T-helper 1 cell treated with Interleukin-12 subunit alpha and Interleukin-12 subunit beta and Interleukin-4 antibody, amounts not matched to agents 30 ng/mL and 1 ng/mL, for 36 hours (primary cell): ENCODE results near the gene STIP1. TPM values are rescaled to one million over a fixed set of nuclear protein-coding genes. Genes with fewer than 3 reads are reported as not detected.

Source experiments
- intact Hi-C: fragments of 100-400 bp; cut with micrococcal nuclease; formaldehyde crosslinking; loops from one replicate; pipeline ENCODE4 v1.15.1; 2024
- total RNA-seq: library from RNA; stranded (reverse); gene quantifications from 2 replicates; pipeline ENCODE4 v1.2.3, GENCODE V29; 2022

Gene STIP1
- total RNA-seq = 253 and 255 TPM in 2 replicates

DNA sequence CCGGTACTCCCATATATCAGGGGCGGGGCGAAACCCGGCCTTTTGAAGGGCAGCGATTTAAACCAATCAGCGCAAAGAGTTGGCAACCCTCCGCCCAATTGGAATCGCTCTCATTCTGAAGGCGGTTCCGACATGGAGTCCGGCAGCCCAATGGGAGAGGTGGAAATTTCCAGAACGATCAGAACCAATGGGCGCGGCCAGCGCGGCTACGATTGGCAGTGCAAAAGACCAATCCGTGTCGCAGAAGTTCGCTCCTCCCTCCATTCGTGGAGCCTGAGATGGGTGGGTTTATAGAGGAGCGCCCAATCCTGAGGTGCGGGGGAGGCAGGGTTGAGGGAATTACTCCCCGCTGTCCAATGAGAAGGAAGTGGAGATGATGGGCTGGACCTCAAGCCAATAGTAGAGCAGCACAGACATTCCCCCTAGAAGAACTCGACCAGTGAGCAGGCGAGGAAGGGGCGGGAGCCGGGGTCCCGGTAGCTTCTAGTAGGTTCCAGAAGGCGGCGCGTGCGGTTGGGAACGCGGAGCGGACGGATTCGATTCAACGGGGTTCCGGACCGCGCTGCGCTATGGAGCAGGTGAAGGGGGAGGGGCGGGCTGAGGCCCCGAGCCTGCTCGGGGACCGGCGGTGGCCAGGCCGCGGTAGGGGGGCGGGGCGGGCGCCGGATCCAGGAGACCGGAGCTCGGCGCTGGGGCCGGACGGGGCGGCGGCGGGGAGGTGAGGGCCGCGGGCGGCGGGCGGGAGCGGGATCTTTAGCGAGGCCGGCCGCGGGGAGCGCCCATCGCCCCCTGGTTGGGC lies at the start of gene STIP1:
TSS of gene STIP1 (plus strand) at position 479 of the 799 bp plus-strand sequence. CDS start at position 570, 91 bp downstream.
- intact Hi-C loops = loop anchor here (1.0 to 10.0 kb wide), 17 partner anchors 21 to 1591 kb away; partner anchors contain the start of genes ATL3, BAD, BSCL2 and COX8A

DNA sequence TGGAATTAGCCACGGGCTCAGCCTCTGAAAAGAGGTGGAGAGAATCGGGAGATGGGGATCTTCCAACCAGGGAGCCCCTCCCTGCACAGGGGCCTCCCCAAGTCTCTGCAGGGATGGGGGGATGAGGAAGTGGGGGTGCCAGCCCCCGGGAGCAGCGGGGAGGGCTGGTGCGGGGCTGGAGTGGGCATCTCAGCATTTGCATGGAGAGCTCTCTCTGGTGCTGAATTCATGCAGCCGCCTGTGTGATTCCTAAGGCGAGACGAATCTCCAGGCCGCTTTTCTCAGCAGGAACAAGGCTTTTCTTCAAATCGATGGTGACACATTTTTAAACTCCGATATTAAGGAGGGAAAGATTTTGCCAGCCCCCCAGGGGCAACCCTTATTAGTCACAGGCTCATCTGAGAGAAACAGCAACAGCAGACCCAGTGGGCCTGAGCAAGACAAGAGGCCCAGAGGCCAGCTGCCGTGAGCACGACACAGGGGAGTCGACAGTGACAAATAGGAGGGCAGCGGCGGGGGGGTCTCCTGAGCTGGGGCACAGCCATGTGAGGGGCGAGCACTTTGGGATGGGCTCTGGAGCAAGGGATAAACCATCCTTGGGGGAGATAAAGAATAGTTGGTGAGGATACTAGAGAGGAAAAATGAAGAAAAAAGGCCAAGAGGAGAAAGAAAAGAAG lies 49.1 kb upstream of the STIP1 start:
- intact Hi-C loops = no loop called here

DNA sequence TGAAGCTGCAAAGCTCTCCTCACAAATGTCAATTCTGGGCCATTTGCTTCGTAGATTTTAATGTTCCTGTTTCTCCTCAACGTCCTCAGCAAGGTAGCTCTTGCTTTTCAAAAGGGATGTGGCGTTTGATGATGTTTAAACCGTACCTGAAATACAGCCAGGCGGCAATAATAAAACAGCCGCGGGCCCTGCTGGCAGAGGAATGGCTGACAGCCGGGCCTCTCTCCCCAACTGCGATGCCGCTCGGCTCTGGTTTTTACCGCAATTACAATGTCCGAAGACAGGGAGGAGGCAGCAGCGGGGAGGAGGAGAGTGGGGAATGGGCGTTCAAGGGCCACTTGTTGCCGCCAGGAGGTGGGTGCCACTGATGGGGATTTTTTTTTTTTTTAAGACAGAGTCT lies 47.6 kb upstream of the STIP1 start:
- intact Hi-C loops = no loop called here

DNA sequence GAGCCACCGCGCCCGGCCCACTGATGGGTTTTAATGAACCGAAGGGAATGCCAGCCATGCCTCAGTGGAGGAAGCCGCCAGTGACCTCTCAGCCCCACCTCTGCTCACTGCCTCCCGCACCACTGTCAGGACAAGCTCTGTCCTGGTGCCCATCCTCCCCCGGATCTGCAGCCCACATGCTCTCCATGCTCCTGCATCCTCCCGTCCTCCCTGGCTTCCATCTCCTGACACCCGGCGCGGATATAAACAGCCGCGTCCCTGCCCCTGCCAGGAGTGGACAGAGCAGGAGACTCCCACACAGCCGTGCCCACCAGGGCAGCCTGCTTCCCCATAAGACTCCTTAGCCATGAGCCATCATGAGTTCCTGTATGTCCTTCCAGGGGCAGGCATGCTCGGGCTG lies 46.9 kb upstream of the STIP1 start:
- intact Hi-C loops = no loop called here

DNA sequence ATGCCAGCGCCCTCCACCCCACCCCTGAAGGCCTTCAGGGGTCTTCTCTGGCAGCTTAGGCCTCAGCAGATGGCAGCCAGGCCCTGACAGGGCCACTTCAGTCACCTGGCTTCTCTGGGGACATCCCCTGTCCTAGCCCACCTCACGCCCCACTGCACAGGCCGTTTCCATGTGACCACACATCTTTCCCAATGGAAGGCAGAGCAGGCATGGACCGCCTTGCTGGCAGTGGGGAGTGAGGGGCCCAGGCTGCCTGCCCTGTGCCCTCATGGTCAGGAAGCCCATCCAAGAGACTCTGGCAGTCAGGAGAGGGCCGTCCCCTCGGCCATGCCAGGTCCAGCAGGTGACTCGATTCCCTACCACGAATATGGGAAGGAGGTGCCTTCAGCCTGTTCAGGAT lies 45.9 kb upstream of the STIP1 start:
- intact Hi-C loops = no loop called here

DNA sequence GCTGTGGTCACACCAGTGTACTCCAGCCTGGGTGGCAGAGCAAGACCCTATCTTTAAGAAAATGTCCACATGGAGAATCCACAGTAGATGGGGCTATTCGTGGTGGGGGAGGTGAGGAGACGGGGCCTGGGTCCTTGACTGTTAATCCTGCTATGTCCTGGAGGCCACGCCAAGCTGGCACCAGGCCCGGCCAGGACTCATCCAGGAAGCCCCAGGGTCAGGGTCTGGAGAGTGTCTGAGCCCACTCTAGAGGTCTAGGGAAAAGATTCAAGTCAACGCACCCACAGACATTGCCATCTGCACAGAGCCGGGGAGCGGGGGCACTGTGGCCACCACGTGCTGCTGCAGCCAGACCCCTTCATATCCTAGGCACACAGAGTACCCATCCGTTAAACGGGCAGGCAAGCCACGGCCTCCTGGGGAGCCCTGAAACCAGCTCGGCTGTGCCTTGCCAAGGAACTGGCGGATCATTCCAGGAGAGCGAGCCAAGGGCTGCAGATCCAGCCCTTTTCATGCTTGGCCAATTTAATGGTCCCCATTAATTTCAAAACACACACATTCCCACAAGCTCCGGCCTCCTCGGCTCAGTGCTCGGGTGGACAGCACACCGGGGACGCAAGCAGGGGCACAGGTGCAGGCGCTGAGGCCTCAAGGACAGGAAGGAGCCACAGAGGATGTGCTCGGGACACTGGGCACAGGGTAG lies 44.7 kb upstream of the STIP1 start:
- intact Hi-C loops = no loop called here

DNA sequence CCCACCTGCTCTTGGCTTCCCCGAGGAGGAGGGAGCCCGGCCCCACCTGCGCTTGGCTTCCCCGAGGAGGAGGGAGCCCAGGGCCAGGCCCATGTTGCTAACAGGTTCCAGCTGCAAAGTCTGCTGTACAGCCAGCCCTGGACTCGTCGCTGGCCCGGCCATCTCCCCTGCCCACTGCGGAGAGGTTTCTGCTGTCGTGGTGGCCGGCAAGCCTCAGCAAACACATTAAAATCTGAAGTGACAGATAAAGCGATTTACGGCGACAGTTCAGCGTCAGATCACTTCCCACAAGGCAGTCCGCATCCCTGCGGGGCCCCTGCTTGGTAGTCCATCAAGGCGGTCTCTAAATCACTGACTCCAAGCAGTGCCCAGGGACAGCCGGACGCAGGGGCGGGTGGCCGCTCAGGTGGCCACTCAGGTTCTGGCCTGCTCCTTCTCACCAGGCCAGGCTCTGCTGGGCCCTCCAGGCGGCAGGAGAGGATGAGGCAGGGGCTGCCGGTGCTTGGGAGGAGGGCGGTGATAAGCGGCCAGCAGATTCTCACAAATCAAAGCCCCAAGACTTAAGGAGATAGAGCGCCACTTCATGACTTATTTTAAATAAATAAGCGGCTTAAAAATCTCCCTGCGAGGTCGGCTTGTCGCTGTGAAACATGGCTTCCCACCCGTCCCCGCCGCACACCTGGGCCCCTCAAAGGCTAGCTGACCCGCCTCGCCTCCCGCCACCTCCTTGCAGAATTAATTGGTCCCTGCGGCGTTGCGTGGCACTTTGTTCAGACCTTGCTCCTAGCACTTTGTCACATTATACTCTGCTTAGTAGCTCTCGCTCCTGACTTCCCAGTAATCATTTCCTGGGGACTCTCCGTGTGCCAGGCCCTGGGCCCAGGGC lies 41.1 kb upstream of the STIP1 start:
- intact Hi-C loops = loop anchor here (5.0 kb wide), 1 partner anchor 1108 kb away; no protein-coding TSS in a partner anchor

DNA sequence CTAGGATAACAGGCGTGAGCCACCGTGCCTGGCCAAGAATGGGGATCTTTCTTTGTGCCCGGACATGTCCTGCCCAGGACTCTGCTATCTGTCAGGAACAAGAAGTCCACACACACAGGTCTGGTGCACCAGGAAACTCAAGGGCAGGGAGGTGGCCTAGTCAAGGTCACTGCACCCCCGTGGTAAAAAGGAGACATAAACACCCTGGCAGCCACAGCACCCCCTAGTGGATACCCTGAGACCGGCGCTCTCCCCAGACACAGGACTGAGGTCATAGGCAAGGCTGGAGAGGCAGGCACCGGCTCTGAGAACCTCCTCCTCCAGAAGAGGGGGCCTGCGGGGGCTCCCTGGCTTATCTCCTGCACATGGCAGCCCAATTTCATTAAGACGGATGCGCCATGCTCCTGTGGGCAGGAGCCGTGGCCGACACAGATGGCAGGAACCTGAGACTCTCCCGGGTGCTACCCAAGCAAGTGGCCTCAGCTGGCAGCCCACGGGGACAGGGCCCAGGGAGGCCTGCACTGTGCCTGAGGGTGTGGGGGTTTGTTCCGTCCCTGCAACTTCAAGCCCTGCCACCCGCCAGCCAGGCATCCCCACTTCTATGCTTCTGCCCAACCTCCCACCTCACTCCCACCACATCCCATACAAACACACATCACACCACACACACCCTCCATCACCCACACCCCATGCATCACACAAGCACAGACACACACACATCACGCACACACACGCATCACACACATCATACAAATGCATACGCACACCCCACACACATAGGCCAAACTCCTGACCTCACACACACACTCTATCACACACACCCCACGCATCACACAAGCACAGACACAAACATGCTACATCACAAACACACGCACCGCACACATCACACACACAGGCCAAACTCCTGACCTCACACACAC lies 39.7 kb upstream of the STIP1 start:
- intact Hi-C loops = loop anchor here (2.0 to 5.0 kb wide), 2 partner anchors 21 to 1109 kb away; partner anchors contain the start of gene MACROD1

DNA sequence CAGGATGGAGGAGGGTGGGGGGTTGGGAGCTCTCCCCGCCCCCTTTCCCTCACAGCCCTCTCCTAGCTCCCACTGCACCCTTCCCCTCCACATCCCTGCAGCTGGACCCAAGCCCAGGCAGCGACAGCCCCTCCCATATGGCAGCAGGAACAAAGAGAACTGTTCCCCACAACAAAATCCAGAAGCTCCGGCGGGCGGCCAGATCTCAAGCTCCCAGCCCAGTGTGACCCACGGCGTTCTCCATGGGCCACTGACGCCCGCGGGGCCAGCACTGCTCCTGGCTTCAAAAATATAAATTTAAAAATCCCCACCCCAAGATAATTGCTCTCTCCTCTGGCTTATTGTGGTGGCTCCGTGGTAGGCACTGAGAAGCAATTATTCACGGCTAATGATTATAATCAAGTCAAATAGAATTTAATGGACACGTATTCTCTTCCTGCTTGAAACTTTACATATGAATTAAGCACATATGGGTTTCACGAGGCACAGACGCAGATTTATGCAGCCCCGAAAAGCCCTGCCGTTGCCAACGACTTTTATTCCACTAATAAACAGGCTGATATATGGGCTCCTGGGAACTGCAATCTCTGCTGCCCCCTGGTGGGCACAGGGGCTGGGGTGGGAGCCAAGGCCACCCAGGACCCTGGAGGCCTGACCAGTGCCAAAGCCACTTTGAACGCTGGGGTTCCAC lies 37.6 kb upstream of the STIP1 start:
- intact Hi-C loops = loop anchor here (1.0 to 5.0 kb wide), 4 partner anchors 148 to 1111 kb away; no protein-coding TSS in a partner anchor

DNA sequence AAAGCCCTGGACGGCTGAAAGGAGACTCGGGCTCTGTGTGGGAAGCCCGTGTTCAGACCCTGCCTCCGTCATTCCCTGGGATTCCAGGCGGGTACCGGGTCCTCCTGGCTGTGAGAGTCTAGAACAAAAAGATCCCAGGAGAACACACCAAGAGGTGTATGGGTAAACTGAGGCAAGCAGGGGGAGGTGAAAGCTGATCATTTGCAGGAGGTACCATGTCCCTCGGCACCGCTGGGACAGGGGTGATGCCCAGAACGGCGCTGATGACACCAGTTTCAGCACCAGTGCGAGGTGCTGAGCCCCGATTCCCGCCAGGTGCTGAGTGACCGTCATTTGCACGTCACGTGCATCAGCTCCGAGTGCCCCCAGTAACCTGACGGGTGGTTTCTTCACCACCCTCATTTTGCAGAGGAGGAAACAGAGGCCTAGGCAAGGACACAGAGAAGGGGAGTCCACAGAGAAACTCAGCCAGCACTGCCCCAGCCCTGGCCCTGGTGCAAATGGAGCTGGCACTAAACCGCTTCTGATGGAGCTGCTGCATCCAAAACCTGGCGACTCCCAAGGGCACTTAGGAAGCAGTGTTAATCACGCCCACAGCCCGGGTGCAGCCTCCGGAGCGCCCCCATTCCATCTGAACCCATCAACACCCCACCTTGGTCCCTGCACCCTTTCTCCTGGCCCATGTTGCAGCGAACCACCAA lies 36.9 kb upstream of the STIP1 start:
- intact Hi-C loops = loop anchor here (1.0 to 5.0 kb wide), 4 partner anchors 149 to 1112 kb away; no protein-coding TSS in a partner anchor

DNA sequence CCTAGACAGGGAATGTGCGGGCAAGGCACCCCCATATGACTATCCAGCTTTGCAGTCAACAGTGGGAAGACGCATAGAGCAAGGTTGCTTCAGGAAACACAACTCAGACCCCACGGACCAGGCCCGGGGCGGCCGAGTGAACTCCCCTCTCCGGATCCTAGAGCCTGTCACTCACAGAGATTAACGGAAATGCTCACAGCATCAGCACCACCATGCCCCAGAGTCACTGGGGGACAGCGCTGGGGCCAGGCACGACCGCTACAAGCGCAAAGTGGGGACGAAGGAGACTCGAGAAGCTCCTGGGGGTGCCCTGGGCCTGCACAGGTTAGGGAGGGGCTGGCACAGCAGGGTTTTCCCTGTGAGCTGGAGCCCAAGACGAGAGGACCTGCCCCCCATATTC lies 35.9 kb upstream of the STIP1 start:
- intact Hi-C loops = no loop called here

DNA sequence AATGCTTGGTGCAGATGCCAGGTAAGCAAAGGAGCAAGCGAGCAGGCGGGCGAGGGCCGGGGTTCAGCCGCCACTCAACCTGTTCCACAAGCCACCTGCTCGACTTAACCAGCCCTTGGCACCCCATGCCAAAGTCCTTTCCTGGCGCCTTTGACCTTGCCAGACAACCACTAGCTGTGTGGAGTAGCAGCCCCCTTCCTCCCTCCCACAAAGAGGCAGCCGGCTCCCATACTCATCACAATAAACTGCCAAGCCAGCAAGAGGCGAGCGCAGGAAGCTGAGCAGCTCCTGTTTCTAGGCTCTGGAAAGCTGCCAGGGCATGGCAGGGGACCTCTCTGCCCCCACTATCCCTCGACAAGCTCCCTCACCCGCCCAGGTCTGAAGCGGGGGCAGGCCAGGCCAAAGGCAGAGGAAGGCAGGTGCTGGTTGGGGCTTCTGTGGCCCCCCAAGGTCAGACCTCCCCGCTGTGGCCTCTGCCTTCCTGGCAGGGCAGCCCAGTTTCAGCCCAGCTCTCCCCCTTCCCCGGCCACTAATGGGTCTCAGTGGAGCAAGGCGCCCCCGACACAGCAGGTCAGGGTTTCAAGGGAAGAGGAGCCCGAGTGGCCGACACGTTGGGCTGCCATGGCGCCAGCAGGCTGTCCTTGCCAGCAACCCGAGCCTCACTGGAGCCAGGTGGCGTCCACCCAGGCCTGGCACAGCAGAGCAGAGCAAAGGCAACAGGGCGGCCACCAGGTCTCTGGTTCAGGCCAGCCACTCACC lies 35.3 kb upstream of the STIP1 start:
- intact Hi-C loops = no loop called here

DNA sequence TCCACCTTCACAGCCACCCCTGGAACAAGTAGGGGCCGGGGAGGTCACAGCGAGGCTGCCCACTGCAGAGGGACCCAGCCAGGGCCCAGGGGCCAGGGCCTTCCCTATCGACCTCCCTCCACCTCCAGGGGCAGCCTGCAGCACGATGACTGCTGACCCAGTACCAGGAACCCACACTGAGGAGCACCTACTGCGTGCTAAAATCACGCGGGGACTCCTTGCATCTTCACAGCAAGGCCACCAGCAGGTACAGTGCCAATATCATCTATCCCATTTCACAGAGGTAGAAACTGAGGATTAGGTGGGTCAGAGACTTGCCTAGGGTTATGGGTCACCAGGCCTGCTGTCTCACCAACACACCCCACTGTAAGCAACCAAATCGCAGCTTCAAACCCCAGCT lies 34.6 kb upstream of the STIP1 start:
- intact Hi-C loops = no loop called here

DNA sequence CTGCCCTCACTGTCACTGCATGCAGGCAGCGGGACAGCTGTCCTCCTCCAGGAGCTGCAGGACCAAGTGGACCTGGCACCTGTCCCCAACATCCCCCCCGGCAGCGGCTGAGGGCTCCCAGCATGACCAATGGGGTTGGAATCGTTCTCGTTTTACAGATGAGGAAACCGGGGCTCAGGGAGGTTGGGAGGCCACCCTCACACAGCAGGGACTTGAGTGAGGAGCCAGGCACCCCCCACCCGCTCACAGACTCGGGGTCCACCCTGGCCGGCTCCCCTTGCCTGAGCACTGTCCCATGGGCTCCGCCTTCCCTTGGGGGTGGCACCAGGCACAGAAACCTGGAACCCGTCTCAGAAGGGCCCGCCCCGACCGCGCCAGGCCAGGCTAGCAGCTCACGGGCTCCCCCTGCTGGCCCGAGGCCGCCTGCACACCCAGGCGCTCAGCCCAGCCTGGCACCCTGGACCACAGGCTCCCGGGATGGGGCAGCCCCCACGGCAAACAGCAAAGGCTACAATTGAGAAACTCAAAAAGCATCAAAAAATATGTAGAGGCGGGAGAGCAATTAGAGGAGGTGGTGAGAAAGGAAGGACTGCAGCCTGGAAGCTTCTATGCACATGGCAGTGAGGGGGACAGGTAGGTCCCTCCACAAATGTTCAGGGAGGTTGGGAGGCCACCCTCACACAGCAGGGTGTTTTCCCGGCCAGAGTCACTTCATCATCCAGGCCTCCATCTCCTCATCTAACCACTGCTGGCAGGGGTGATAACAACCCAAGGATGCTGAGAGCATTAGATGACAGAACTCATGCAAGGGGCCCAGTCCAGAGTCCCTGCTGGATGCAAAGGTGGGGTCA lies 32.9 kb upstream of the STIP1 start:
- intact Hi-C loops = loop anchor here (1.0 kb wide), 3 partner anchors 32 to 316 kb away; no protein-coding TSS in a partner anchor

DNA sequence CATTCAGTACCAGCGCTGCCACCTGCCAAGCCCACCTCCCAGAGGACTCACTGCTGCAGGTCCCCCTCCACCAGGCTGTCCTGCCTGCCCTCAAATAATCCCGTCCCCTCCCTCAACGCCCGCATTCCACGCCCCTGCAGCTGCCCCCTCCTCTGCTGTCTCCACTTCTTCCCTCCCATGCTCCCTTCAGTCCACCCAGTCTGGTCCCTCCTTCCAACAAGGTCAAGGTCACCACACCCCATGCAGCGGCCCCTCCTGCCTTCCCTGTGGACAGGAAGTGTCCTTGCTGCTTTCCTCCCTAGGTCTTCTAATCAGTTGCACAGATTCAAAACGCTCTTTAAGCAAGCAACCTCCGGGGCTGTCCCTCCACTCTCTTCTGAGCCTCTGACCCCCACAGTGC lies 32.2 kb upstream of the STIP1 start:
- intact Hi-C loops = loop anchor here (1.0 kb wide), 3 partner anchors 31 to 317 kb away; no protein-coding TSS in a partner anchor

DNA sequence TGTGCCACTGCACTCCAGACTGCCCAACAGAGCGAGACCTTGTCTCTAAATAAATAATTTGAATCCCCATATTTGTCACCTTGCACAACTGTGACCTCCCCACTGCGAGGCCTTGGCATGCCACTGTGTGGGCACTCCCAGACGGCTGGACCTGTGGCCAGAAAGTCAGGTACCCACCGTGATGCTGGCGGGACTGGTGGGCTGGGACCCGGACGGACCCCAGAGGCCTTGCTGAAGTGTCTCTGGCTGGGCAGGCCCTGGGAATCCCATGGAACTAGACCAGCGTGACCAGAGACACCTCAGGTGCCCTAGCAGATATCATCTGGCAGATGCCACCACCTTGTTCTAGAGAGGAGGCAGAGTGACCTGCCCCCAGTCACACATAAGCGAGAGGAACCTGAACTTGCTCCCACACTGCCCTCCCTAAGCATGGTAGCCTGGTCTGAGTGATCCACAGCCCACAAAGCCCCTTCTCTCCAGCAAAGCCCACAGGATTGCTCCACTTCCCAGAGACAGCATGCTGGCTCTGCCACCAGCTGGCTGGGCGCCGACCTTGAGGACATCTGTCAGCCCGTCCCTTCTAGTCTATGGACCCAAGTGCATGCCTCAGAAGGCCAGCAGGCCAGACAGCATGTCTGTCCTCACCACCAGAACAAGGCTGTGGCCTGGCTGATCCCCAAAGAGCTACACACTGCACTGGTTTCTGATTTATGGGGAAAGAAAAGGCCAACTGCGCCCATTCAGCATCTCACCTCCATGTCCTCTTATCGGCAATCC lies 29.5 kb upstream of the STIP1 start:
- intact Hi-C loops = no loop called here
